WTC11 (cell line): ENCODE measurements around the gene TMEM256. TPM values are rescaled to one million over a fixed set of nuclear protein-coding genes. Genes with fewer than 3 reads are reported as not detected.

ENCODE experiments used
- ATAC-seq: fragments of 200-7000 bp; cut with Tn5 transposase; 2 replicates; pipeline ENCODE4 v1.10.0; 2021; ENCODE audit warnings: mild to moderate bottlenecking, moderate library complexity
- CTCF ChIA-PET: fragments of 300-600 bp; sonication (Branson Sonifier 250); formaldehyde crosslinking; loops from one replicate; lab custom pipeline; 2021; ENCODE audit warnings: antibody characterized with exemption; lab: Charles Lee
- POLR2A ChIA-PET: fragments of 350-600 bp; sonication (Branson Sonifier 250); formaldehyde crosslinking; loops from one replicate; lab custom pipeline; 2021; ENCODE audit warnings: antibody characterized with exemption; lab: Charles Lee
- DNase-seq: peaks from one replicate; pipeline ENCODE4 v3.0.0; 2021; ENCODE audit warnings: low spot score
- H3K27ac Mint-ChIP-seq: 2 replicates; pipeline ENCODE4 v1.8.0; 2021; ENCODE audit warnings: mixed read lengths
- H3K27me3 Mint-ChIP-seq: 2 replicates; pipeline ENCODE4 v1.8.0; 2021; ENCODE audit warnings: low read depth, mild to moderate bottlenecking, moderate library complexity, mixed read lengths
- H3K36me3 Mint-ChIP-seq: 2 replicates; pipeline ENCODE4 v1.8.0; 2021; ENCODE audit warnings: mixed read lengths
- H3K4me1 Mint-ChIP-seq: 2 replicates; pipeline ENCODE4 v1.8.0; 2022; ENCODE audit warnings: mixed read lengths
- H3K4me3 Mint-ChIP-seq: 2 replicates; pipeline ENCODE4 v1.8.0; 2021; ENCODE audit warnings: mild to moderate bottlenecking, moderate library complexity, mixed read lengths
- H3K9me3 Mint-ChIP-seq: 2 replicates; pipeline ENCODE4 v1.8.0; 2021; ENCODE audit warnings: mixed read lengths
- ELF4 ChIP-seq: sonication (generic); formaldehyde crosslinking; IDR thresholded peaks from 2 replicates; pipeline ENCODE4 v1.8.1; 2022; ENCODE audit warnings: low read depth, mild to moderate bottlenecking, moderate library complexity, missing genetic modification reagents
- EMX1 ChIP-seq: fragments of 250-450 bp; sonication (Bioruptor Pico); IDR thresholded peaks from 2 replicates; pipeline ENCODE4 v1.8.0; 2021; ENCODE audit warnings: mild to moderate bottlenecking
- FOXK1 ChIP-seq: sonication (generic); formaldehyde crosslinking; IDR thresholded peaks from 2 replicates; pipeline ENCODE4 v1.8.0; 2022; ENCODE audit warnings: mild to moderate bottlenecking, moderate library complexity, missing genetic modification reagents
- MXD4 ChIP-seq: fragments of 250-450 bp; sonication (Bioruptor Pico); IDR thresholded peaks from 2 replicates; pipeline ENCODE4 v1.8.0; 2021; ENCODE audit warnings: mild to moderate bottlenecking, moderate library complexity, borderline replicate concordance
- OVOL2 ChIP-seq: fragments of 250-450 bp; sonication (Bioruptor Pico); IDR thresholded peaks from 2 replicates; pipeline ENCODE4 v1.9.0; 2021; ENCODE audit warnings: mild to moderate bottlenecking, borderline replicate concordance
- SMAD3 ChIP-seq: sonication (generic); formaldehyde crosslinking; IDR thresholded peaks from 2 replicates; pipeline ENCODE4 v1.8.0; 2022; ENCODE audit warnings: missing genetic modification reagents, mild to moderate bottlenecking, borderline replicate concordance
- TEAD4 ChIP-seq: sonication (generic); formaldehyde crosslinking; IDR thresholded peaks from 2 replicates; pipeline ENCODE4 v1.8.0; 2022; ENCODE audit warnings: mild to moderate bottlenecking, missing genetic modification reagents
- ZNF219 ChIP-seq: sonication (generic); formaldehyde crosslinking; IDR thresholded peaks from 2 replicates; pipeline ENCODE4 v1.8.0; 2023; ENCODE audit warnings: missing genetic modification reagents, mild to moderate bottlenecking, borderline replicate concordance
- ZNF232 ChIP-seq: sonication (generic); formaldehyde crosslinking; IDR thresholded peaks from 2 replicates; pipeline ENCODE4 v1.8.0; 2022; ENCODE audit warnings: mild to moderate bottlenecking, missing genetic modification reagents
- ZNF671 ChIP-seq: fragments of 250-450 bp; sonication (Bioruptor Pico); IDR thresholded peaks from 2 replicates; pipeline ENCODE4 v1.8.0; 2021; ENCODE audit warnings: mild to moderate bottlenecking
- total RNA-seq: library from RNA; stranded (reverse); gene quantifications from 3 replicates; pipeline ENCODE4 v1.2.3, GENCODE V29; 2021
- TF ChIP-seq, protein P1 (sequence below): fragments of 250-450 bp; sonication (Bioruptor Pico); IDR thresholded peaks from 2 replicates; pipeline ENCODE4 v1.9.0; 2021; ENCODE audit warnings: mild to moderate bottlenecking
- TF ChIP-seq, protein P2 (sequence below): sonication (generic); formaldehyde crosslinking; IDR thresholded peaks from 2 replicates; pipeline ENCODE4 v1.8.0; 2023; ENCODE audit warnings: missing genetic modification reagents, mild to moderate bottlenecking, borderline replicate concordance
- TF ChIP-seq, protein P3 (sequence below): sonication (generic); formaldehyde crosslinking; IDR thresholded peaks from 2 replicates; pipeline ENCODE4 v1.8.0; 2023; ENCODE audit warnings: mild to moderate bottlenecking, missing genetic modification reagents
- TF ChIP-seq, protein P4 (sequence below): fragments of 250-450 bp; sonication (Bioruptor Pico); IDR thresholded peaks from 2 replicates; pipeline ENCODE4 v2.1.2; 2022; ENCODE audit warnings: mild to moderate bottlenecking, moderate library complexity
- TF ChIP-seq, protein P5 (sequence below): sonication (generic); formaldehyde crosslinking; IDR thresholded peaks from 2 replicates; pipeline ENCODE4 v1.8.0; 2022; ENCODE audit warnings: missing genetic modification reagents
- TF ChIP-seq, protein P6 (sequence below): sonication (generic); formaldehyde crosslinking; IDR thresholded peaks from 2 replicates; pipeline ENCODE4 v1.8.1; 2022; ENCODE audit warnings: mild to moderate bottlenecking, moderate library complexity, missing genetic modification reagents
- TF ChIP-seq, protein P7 (sequence below): sonication (generic); formaldehyde crosslinking; IDR thresholded peaks from 2 replicates; pipeline ENCODE4 v1.8.1; 2023; ENCODE audit warnings: mild to moderate bottlenecking, missing genetic modification reagents, moderate library complexity
- TF ChIP-seq, protein P8 (sequence below): fragments of 250-450 bp; sonication (Bioruptor Pico); conservative IDR thresholded peaks from 2 replicates; pipeline ENCODE4 v1.9.0; 2021; ENCODE audit warnings: mild to moderate bottlenecking

The TMEM256 gene
- total RNA-seq, 1 experiment from 2014 or later = 132 TPM

DNA sequence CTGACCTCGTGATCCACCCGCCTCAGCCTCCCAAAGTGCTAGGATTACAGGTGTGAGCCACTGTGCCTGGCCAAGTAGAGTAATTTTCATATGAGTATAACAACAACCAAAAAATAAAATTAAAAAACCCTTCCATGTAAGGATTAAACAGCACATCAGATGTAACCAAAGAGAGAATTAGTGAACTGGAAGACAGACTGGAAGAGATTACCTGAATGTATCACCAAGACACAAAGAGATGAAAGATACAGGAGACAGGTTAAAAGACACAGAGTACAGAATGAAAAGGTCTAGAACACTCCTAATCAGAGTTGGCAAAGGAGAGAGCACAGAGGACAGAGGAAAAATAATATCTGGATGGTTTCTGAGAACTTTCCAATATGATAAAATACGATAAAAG is 24.8 kb downstream of the TMEM256 start:
- Mint-ChIP-seq H3K4me1 (peaks cover 22% of the 10 kb centered on the region), H3K27ac (no peak overlapping the region), H3K36me3 (no peaks in the 10 kb centered on the region; the same call in 1 of the 2 replicates), H3K27me3 (peaks cover 49% of the 10 kb centered on the region), H3K9me3 (peaks cover 8% of the 10 kb centered on the region), H3K4me3 (no peak overlapping the region)
- ATAC-seq = no peak
- DNase-seq = no peak
- POLR2A ChIA-PET = no interaction called here
- CTCF ChIA-PET = no interaction called here
- TF ChIP-seq, protein P1, sequence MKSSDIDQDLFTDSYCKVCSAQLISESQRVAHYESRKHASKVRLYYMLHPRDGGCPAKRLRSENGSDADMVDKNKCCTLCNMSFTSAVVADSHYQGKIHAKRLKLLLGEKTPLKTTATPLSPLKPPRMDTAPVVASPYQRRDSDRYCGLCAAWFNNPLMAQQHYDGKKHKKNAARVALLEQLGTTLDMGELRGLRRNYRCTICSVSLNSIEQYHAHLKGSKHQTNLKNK (CRISPR knock-in tag) = no peak
- TF ChIP-seq ZNF219 (CRISPR knock-in tag) (no peak), MXD4 (CRISPR knock-in tag) (no peak), ZNF671 (no peak), ZNF232 (CRISPR knock-in tag) (no peak), SMAD3 (no peak), FOXK1 (CRISPR knock-in tag) (no peak), EMX1 (CRISPR knock-in tag) (no peak)
- TF ChIP-seq, protein P2, sequence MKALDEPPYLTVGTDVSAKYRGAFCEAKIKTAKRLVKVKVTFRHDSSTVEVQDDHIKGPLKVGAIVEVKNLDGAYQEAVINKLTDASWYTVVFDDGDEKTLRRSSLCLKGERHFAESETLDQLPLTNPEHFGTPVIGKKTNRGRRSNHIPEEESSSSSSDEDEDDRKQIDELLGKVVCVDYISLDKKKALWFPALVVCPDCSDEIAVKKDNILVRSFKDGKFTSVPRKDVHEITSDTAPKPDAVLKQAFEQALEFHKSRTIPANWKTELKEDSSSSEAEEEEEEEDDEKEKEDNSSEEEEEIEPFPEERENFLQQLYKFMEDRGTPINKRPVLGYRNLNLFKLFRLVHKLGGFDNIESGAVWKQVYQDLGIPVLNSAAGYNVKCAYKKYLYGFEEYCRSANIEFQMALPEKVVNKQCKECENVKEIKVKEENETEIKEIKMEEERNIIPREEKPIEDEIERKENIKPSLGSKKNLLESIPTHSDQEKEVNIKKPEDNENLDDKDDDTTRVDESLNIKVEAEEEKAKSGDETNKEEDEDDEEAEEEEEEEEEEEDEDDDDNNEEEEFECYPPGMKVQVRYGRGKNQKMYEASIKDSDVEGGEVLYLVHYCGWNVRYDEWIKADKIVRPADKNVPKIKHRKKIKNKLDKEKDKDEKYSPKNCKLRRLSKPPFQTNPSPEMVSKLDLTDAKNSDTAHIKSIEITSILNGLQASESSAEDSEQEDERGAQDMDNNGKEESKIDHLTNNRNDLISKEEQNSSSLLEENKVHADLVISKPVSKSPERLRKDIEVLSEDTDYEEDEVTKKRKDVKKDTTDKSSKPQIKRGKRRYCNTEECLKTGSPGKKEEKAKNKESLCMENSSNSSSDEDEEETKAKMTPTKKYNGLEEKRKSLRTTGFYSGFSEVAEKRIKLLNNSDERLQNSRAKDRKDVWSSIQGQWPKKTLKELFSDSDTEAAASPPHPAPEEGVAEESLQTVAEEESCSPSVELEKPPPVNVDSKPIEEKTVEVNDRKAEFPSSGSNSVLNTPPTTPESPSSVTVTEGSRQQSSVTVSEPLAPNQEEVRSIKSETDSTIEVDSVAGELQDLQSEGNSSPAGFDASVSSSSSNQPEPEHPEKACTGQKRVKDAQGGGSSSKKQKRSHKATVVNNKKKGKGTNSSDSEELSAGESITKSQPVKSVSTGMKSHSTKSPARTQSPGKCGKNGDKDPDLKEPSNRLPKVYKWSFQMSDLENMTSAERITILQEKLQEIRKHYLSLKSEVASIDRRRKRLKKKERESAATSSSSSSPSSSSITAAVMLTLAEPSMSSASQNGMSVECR = no peak
- TF ChIP-seq, protein P3, sequence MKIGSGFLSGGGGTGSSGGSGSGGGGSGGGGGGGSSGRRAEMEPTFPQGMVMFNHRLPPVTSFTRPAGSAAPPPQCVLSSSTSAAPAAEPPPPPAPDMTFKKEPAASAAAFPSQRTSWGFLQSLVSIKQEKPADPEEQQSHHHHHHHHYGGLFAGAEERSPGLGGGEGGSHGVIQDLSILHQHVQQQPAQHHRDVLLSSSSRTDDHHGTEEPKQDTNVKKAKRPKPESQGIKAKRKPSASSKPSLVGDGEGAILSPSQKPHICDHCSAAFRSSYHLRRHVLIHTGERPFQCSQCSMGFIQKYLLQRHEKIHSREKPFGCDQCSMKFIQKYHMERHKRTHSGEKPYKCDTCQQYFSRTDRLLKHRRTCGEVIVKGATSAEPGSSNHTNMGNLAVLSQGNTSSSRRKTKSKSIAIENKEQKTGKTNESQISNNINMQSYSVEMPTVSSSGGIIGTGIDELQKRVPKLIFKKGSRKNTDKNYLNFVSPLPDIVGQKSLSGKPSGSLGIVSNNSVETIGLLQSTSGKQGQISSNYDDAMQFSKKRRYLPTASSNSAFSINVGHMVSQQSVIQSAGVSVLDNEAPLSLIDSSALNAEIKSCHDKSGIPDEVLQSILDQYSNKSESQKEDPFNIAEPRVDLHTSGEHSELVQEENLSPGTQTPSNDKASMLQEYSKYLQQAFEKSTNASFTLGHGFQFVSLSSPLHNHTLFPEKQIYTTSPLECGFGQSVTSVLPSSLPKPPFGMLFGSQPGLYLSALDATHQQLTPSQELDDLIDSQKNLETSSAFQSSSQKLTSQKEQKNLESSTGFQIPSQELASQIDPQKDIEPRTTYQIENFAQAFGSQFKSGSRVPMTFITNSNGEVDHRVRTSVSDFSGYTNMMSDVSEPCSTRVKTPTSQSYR (CRISPR knock-in tag) = no peak
- TF ChIP-seq, protein P4, sequence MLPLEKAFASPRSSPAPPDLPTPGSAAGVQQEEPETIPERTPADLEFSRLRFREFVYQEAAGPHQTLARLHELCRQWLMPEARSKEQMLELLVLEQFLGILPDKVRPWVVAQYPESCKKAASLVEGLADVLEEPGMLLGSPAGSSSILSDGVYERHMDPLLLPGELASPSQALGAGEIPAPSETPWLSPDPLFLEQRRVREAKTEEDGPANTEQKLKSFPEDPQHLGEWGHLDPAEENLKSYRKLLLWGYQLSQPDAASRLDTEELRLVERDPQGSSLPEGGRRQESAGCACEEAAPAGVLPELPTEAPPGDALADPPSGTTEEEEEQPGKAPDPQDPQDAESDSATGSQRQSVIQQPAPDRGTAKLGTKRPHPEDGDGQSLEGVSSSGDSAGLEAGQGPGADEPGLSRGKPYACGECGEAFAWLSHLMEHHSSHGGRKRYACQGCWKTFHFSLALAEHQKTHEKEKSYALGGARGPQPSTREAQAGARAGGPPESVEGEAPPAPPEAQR (CRISPR knock-in tag) = no peak
- TF ChIP-seq, protein P5, sequence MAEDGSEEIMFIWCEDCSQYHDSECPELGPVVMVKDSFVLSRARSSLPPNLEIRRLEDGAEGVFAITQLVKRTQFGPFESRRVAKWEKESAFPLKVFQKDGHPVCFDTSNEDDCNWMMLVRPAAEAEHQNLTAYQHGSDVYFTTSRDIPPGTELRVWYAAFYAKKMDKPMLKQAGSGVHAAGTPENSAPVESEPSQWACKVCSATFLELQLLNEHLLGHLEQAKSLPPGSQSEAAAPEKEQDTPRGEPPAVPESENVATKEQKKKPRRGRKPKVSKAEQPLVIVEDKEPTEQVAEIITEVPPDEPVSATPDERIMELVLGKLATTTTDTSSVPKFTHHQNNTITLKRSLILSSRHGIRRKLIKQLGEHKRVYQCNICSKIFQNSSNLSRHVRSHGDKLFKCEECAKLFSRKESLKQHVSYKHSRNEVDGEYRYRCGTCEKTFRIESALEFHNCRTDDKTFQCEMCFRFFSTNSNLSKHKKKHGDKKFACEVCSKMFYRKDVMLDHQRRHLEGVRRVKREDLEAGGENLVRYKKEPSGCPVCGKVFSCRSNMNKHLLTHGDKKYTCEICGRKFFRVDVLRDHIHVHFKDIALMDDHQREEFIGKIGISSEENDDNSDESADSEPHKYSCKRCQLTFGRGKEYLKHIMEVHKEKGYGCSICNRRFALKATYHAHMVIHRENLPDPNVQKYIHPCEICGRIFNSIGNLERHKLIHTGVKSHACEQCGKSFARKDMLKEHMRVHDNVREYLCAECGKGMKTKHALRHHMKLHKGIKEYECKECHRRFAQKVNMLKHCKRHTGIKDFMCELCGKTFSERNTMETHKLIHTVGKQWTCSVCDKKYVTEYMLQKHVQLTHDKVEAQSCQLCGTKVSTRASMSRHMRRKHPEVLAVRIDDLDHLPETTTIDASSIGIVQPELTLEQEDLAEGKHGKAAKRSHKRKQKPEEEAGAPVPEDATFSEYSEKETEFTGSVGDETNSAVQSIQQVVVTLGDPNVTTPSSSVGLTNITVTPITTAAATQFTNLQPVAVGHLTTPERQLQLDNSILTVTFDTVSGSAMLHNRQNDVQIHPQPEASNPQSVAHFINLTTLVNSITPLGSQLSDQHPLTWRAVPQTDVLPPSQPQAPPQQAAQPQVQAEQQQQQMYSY (CRISPR knock-in tag) = no peak

DNA sequence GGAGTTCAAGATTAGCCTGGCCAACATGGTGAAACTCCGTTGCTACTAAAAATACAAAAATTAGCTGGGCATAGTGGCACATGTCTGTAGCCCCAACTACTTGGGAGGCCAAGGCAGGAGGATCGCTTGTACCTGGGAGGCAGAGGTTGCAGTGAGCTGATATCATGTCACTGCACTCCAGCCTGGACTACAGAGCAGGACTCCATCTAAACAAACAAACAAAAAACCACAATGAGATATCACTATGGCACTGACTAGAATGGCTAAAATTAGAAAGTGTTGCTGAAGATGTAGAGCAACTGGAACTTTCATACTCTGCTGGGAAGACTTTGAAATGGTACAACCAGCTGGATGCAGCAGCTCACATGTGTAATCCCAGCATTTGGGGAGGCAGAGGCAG is 29.5 kb downstream of the TMEM256 start:
- Mint-ChIP-seq H3K27ac (no peak overlapping the region), H3K4me3 (no peak overlapping the region), H3K27me3 (peaks cover 13% of the 10 kb centered on the region), H3K4me1 (peaks cover 5% of the 10 kb centered on the region), H3K9me3 (peaks cover 5% of the 10 kb centered on the region), H3K36me3 (no peaks in the 10 kb centered on the region; the same call in 1 of the 2 replicates)
- no peak for DNase-seq
- ChIA-PET CTCF (no interaction called here), POLR2A (no interaction called here)
- no peak for ATAC-seq
- TF ChIP-seq, protein P6, sequence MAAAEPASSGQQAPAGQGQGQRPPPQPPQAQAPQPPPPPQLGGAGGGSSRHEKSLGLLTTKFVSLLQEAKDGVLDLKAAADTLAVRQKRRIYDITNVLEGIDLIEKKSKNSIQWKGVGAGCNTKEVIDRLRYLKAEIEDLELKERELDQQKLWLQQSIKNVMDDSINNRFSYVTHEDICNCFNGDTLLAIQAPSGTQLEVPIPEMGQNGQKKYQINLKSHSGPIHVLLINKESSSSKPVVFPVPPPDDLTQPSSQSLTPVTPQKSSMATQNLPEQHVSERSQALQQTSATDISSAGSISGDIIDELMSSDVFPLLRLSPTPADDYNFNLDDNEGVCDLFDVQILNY (CRISPR knock-in tag) = no peak
- no peak for TF ChIP-seq OVOL2
- TF ChIP-seq, protein P7, sequence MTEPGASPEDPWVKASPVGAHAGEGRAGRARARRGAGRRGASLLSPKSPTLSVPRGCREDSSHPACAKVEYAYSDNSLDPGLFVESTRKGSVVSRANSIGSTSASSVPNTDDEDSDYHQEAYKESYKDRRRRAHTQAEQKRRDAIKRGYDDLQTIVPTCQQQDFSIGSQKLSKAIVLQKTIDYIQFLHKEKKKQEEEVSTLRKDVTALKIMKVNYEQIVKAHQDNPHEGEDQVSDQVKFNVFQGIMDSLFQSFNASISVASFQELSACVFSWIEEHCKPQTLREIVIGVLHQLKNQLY (CRISPR knock-in tag) = no peak
- TF ChIP-seq ELF4 (CRISPR knock-in tag) = no peak
- no peak for TF ChIP-seq TEAD4 (CRISPR knock-in tag)
- TF ChIP-seq, protein P8, sequence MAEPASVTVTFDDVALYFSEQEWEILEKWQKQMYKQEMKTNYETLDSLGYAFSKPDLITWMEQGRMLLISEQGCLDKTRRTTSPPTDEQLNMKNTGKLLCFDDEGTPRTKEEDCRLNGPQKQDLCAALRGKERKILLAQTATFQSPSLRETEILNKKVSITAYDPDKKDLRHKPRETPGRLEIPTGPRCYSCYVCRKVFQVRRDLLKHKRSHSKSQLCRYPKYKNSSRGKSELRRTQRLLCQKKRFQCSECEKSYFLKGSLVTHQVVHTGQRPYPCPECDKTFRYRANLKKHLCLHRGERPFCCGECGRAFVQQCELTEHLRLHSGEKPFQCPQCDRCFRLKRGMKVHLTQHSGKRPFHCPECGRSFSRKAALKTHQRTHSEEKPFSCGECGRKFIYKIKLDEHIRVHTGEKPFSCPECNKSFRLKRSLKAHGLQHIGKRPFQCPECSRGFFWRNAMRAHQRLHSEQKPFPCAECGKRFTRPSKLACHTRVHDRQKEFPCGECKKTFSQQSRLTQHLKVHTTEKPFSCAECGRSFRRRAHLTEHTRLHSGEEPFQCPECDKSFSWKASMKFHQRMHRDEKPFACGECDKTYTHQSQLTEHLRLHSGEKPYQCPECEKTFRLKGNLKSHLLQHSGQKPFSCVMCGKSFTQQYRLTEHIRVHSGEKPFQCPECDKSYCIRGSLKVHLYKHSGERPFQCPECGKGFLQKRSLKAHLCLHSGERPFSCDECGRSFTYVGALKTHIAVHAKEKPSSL (CRISPR knock-in tag) = no peak
